ENCODE data around the gene MUTYH. TPM values are rescaled to one million over a fixed set of nuclear protein-coding genes. Genes with fewer than 3 reads are reported as not detected.

Gene MUTYH
- total and polyA plus RNA-seq, 3 donors from 2014 or later: 15.1 to 31.5 (median 26.8) TPM

- H3K27ac ChIP-seq: no peak overlapping the region
- TF ChIP-seq POLR2A (IDR thresholded peaks at IDR 0.05) (no peak), CTCF (IDR thresholded peaks at IDR 0.05) (no peak)
- no peak overlapping the region for H3K4me3 ChIP-seq
- intact Hi-C loops (cut with DNase I; ENCODE audit: low total_unique reads): no loop called here
- H3K27me3 ChIP-seq: no peaks in the 10 kb centered on the region
- no peaks in the 10 kb centered on the region for H3K36me3 ChIP-seq (ENCODE audit: low read depth, missing control alignments)
- peaks cover 7% of the 10 kb centered on the region for H3K4me1 ChIP-seq
- WGBS, 2 donors: 40 to 53% methylated on average over 3 of the region's 3 CpGs
- no peaks in the 10 kb centered on the region for H3K9me3 ChIP-seq
- no peak for DNase-seq
These were observed 57.9 kb downstream of the MUTYH start for GRCh38 chr1:45282351-45282750.

Other genes with a start within 250 kb of the MUTYH start
- gene ZSWIM5, start 133.8 kb downstream of the MUTYH start, total RNA-seq: 10 to 100 TPM; 13.7 to 19.5 TPM
- gene ZSWIM5, start 133.8 kb downstream of the MUTYH start, polyA plus RNA-seq (ENCODE audit: insufficient read depth, low read depth, low replicate concordance): 8.8 TPM
- 1 to 10 TPM; 1.1 to 1.3 TPM for gene HPDL, start 13.5 kb downstream of the MUTYH start, total RNA-seq
- not detected for gene HPDL, start 13.5 kb downstream of the MUTYH start, polyA plus RNA-seq (ENCODE audit: insufficient read depth, low read depth, low replicate concordance)
- 10 to 100 TPM; 16.3 to 25.1 TPM for gene TOE1, start 270 bp downstream of the MUTYH start, total RNA-seq
- 48.3 TPM for gene TOE1, start 270 bp downstream of the MUTYH start, polyA plus RNA-seq (ENCODE audit: insufficient read depth, low read depth, low replicate concordance)
- gene TESK2, start 150.7 kb upstream of the MUTYH start, total RNA-seq: 10 to 100 TPM; 14.3 to 20.9 TPM
- gene TESK2, start 150.7 kb upstream of the MUTYH start, polyA plus RNA-seq (ENCODE audit: insufficient read depth, low read depth, low replicate concordance): 22.7 TPM
- 1 to 10 TPM; 2.9 to 4.8 TPM for gene CCDC163, start 159.6 kb upstream of the MUTYH start, total RNA-seq
- gene CCDC163, start 159.6 kb upstream of the MUTYH start, polyA plus RNA-seq (ENCODE audit: insufficient read depth, low read depth, low replicate concordance): 5.7 TPM
- gene MMACHC, start 159.9 kb upstream of the MUTYH start, total RNA-seq: 1 to 10 TPM; 7.1 to 7.3 TPM
- gene MMACHC, start 159.9 kb upstream of the MUTYH start, polyA plus RNA-seq (ENCODE audit: insufficient read depth, low read depth, low replicate concordance): 17.4 TPM
- 100 to 1,000 TPM; 180 to 185 TPM for gene PRDX1, start 181.4 kb upstream of the MUTYH start, total RNA-seq
- 251 TPM for gene PRDX1, start 181.4 kb upstream of the MUTYH start, polyA plus RNA-seq (ENCODE audit: insufficient read depth, low read depth, low replicate concordance)
- 10 to 100 TPM; 51.1 to 60.1 TPM for gene AKR1A1, start 210.4 kb upstream of the MUTYH start, total RNA-seq
- gene AKR1A1, start 210.4 kb upstream of the MUTYH start, polyA plus RNA-seq (ENCODE audit: insufficient read depth, low read depth, low replicate concordance): 63.7 TPM
- 100 to 1,000 TPM; 184 to 194 TPM for gene NASP, start 243.6 kb upstream of the MUTYH start, total RNA-seq
- 206 TPM for gene NASP, start 243.6 kb upstream of the MUTYH start, polyA plus RNA-seq (ENCODE audit: insufficient read depth, low read depth, low replicate concordance)